SK-N-SH (cell line): ENCODE results near the gene FBXO44. TPM values are rescaled to one million over a fixed set of nuclear protein-coding genes. Genes with fewer than 3 reads are reported as not detected.
A peak's percentile ranks its signal among the peaks of the same experiment; 100 is the strongest.

Experiments used
- CTCF ChIA-PET: fragments of 300-600, 350-600 bp; formaldehyde crosslinking; extraction: SDS; loops from one replicate; lab custom pipeline; 2021; lab: Yijun Ruan, JAX
- POLR2A ChIA-PET: fragments of 350-600 bp; sonication (Branson Sonifier 250); formaldehyde crosslinking; extraction: SDS; loops from one replicate; lab custom pipeline; 2020; ENCODE audit warnings: antibody characterized with exemption, inconsistent platforms; lab: Yijun Ruan, JAX
- DNase-seq: peaks from one replicate; pipeline ENCODE4 v3.0.0; 2012
- H2AFZ ChIP-seq: fragments of 200-600 bp; sonication (generic); 2 replicates; pipeline ENCODE4 v1.8.1; 2016; ENCODE audit warnings: antibody characterized with exemption, mild to moderate bottlenecking, low read depth
- H3F3A ChIP-seq: fragments of 200-600 bp; sonication (generic); replicated peaks from 2 replicates; pipeline ENCODE3; 2016; ENCODE audit warnings: antibody characterized with exemption, mild to moderate bottlenecking; ENCODE audit not compliant: insufficient read depth
- H3K27ac ChIP-seq, 2 experiments: fragments of 200-500 bp in 1 of 2; fragments of 200-600 bp in 1 of 2; sonication (Bioruptor generic) in 1 of 2; sonication (generic), shearing (Covaris generic) in 1 of 2; 2 replicates each; pipeline versions ENCODE4 v1.5.1 to v1.6.1; 2014 to 2016; ENCODE audit warnings: low read depth in 2 of 2, inconsistent platforms in 1 of 2, low read length in 1 of 2, mild to moderate bottlenecking in 1 of 2, mixed read lengths in 1 of 2
- H3K27me3 ChIP-seq: fragments of 200-600 bp; sonication (generic), shearing (Covaris generic); 2 replicates; pipeline ENCODE4 v1.6.1; 2016; ENCODE audit warnings: mixed run types; ENCODE audit not compliant: insufficient read depth
- H3K36me3 ChIP-seq, 2 experiments: fragments of 200-500 bp in 1 of 2; fragments of 200-600 bp in 1 of 2; sonication (Bioruptor generic) in 1 of 2; sonication (generic) in 1 of 2; replicated peaks in 1 of 2; 2 replicates each; pipeline versions ENCODE3 to v1.5.1; 2014 to 2016; ENCODE audit warnings: low read length in 1 of 2, mild to moderate bottlenecking in 1 of 2; ENCODE audit not compliant: insufficient read depth in 2 of 2, control insufficient read depth in 1 of 2
- H3K4me1 ChIP-seq, 2 experiments: fragments of 200-500 bp in 1 of 2; fragments of 200-600 bp in 1 of 2; sonication (Bioruptor generic) in 1 of 2; sonication (generic), shearing (Covaris generic) in 1 of 2; 2 replicates each; pipeline versions ENCODE4 v1.5.1 to v1.6.1; 2014 to 2016; ENCODE audit warnings: low read depth in 1 of 2, low read length in 1 of 2, mixed run types in 1 of 2; ENCODE audit not compliant: insufficient read depth in 2 of 2, control insufficient read depth in 1 of 2
- H3K4me2 ChIP-seq: fragments of 200-600 bp; sonication (generic), shearing (Covaris generic); 2 replicates; pipeline ENCODE4 v1.6.1; 2017; ENCODE audit warnings: mixed run types
- H3K4me3 ChIP-seq, 2 experiments: fragments of 200-500 bp in 1 of 2; fragments of 200-600 bp in 1 of 2; sonication (Bioruptor generic) in 1 of 2; sonication (generic), shearing (Covaris generic) in 1 of 2; 2 replicates each; pipeline versions ENCODE4 v1.5.1 to v1.8.1; 2014 to 2016; ENCODE audit warnings: low read depth in 2 of 2, inconsistent platforms in 1 of 2, low read length in 1 of 2, mild to moderate bottlenecking in 1 of 2, mixed read lengths in 1 of 2, moderate library complexity in 1 of 2
- H3K79me2 ChIP-seq: fragments of 200-600 bp; sonication (generic); 2 replicates; pipeline ENCODE4 v1.8.1; 2017; ENCODE audit warnings: mild to moderate bottlenecking; ENCODE audit not compliant: insufficient read depth
- H3K9ac ChIP-seq: fragments of 200-600 bp; sonication (generic); 2 replicates; pipeline ENCODE4 v1.6.1; 2017; ENCODE audit warnings: mixed run types
- H3K9me2 ChIP-seq: fragments of 200-600 bp; sonication (generic); 2 replicates; pipeline ENCODE4 v1.6.1; 2017; ENCODE audit warnings: mixed run types
- H3K9me3 ChIP-seq: fragments of 200-600 bp; sonication (generic); 2 replicates; pipeline ENCODE4 v1.6.1; 2017; ENCODE audit warnings: mixed run types, mild to moderate bottlenecking, moderate library complexity
- H4K20me1 ChIP-seq: fragments of 200-600 bp; sonication (generic); 2 replicates; pipeline ENCODE4 v1.6.1; 2017; ENCODE audit warnings: mild to moderate bottlenecking, mixed run types; ENCODE audit not compliant: insufficient read depth
- CHD2 ChIP-seq: fragments of 150-350 bp; IDR thresholded peaks from 2 replicates; pipeline ENCODE4 v1.6.1; 2018; ENCODE audit warnings: low read length; ENCODE audit not compliant: partially characterized antibody
- FOXJ3 ChIP-seq: sonication (generic); formaldehyde crosslinking; IDR thresholded peaks from 2 replicates; pipeline ENCODE4 v1.5.1; 2020; ENCODE audit warnings: mild to moderate bottlenecking, missing genetic modification reagents
- FOXM1 ChIP-seq: IDR thresholded peaks from 2 replicates; pipeline ENCODE4 v1.4.0; 2012; ENCODE audit warnings: low read depth, mild to moderate bottlenecking
- GABPA ChIP-seq: IDR thresholded peaks from 2 replicates; pipeline ENCODE4 v1.4.0; 2012; ENCODE audit warnings: low read depth, mild to moderate bottlenecking
- IRF3 ChIP-seq: fragments of 150-350 bp; IDR thresholded peaks from 2 replicates; pipeline ENCODE4 v1.6.1; 2016; ENCODE audit warnings: mild to moderate bottlenecking, low read depth, low read length
- JUND ChIP-seq: IDR thresholded peaks from 2 replicates; pipeline ENCODE4 v1.4.0; 2012
- MAX ChIP-seq: IDR thresholded peaks from 2 replicates; pipeline ENCODE4 v1.4.0; 2012; ENCODE audit warnings: low read depth
- MEF2A ChIP-seq: IDR thresholded peaks from 2 replicates; pipeline ENCODE4 v1.4.0; 2012; ENCODE audit warnings: low read depth, borderline replicate concordance
- MXI1 ChIP-seq: IDR thresholded peaks from 2 replicates; pipeline ENCODE4 v1.6.1; 2012; ENCODE audit warnings: mild to moderate bottlenecking, low read depth, low read length, improper control_type of control experiment
- NRF1 ChIP-seq: IDR thresholded peaks from 2 replicates; pipeline ENCODE4 v1.6.1; 2012; ENCODE audit warnings: low read depth, mild to moderate bottlenecking, low read length
- PBX3 ChIP-seq: IDR thresholded peaks from 2 replicates; pipeline ENCODE4; 2012
- RAD21 ChIP-seq: IDR thresholded peaks from 2 replicates; pipeline ENCODE4 v1.6.1; 2012; ENCODE audit warnings: mild to moderate bottlenecking, low read length
- RCOR1 ChIP-seq: fragments of 150-350 bp; IDR thresholded peaks from 2 replicates; pipeline ENCODE4 v1.6.1; 2017; ENCODE audit warnings: antibody characterized with exemption, low read length
- RFX5 ChIP-seq: IDR thresholded peaks from 2 replicates; pipeline ENCODE4 v1.6.1; 2012; ENCODE audit warnings: mild to moderate bottlenecking, improper control_type of control experiment, low read length
- RXRA ChIP-seq: IDR thresholded peaks from 2 replicates; pipeline ENCODE4 v1.4.0; 2012; ENCODE audit warnings: low read depth, mild to moderate bottlenecking, borderline replicate concordance
- TCF12 ChIP-seq: IDR thresholded peaks from 2 replicates; pipeline ENCODE4 v1.4.0; 2012
- TEAD4 ChIP-seq: IDR thresholded peaks from 2 replicates; pipeline ENCODE4 v1.4.0; 2012; ENCODE audit warnings: mild to moderate bottlenecking, borderline replicate concordance; ENCODE audit not compliant: insufficient read depth
- USF1 ChIP-seq: IDR thresholded peaks from 2 replicates; pipeline ENCODE4 v1.4.0; 2012; ENCODE audit warnings: low read depth, borderline replicate concordance
- USF2 ChIP-seq: fragments of 150-350 bp; IDR thresholded peaks from 2 replicates; pipeline ENCODE4 v1.6.1; 2017; ENCODE audit warnings: antibody characterized with exemption, low read length, low read depth, borderline replicate concordance
- ZBTB33 ChIP-seq: IDR thresholded peaks from 2 replicates; pipeline ENCODE4 v1.4.0; 2012; ENCODE audit warnings: low read depth, borderline replicate concordance
- WGBS: methylation state at CpG from one replicate; pipeline ENCODE4 v1.1.6; 2017; ENCODE audit warnings: low lambda C conversion rate; 5-methylcytosine and 5-hydroxymethylcytosine counted together
- polyA plus RNA-seq, 3 experiments: library from polyadenylated mRNA; depleted of rRNA; stranded (reverse); fragments of >200 nt; gene quantifications; 2 replicates each; pipeline ENCODE4 v1.2.3, GENCODE V29; 2012

Gene FBXO44
- polyA plus RNA-seq, 1 of the 3 experiments (the other 2 are of a cell fraction), result 42.8 TPM

- Histone ChIP-seq H3K9me2 (no peaks in the 10 kb centered on the region), H3K9me3 (no peaks in the 10 kb centered on the region), H3K4me3 (no peak overlapping the region), H3K9ac (no peak overlapping the region), H3K27ac (no peak overlapping the region), H3F3A (peaks cover 6% of the 10 kb centered on the region), H2AFZ (peak overlapping the region; percentile 89; the same call in 1 of the 2 replicates), H4K20me1 (no peaks in the 10 kb centered on the region), H3K79me2 (peaks cover 18% of the 10 kb centered on the region; the same call in 1 of the 2 replicates), H3K4me2 (no peak overlapping the region), H3K4me1 (peaks cover 10 to 16% of the 10 kb centered on the region in 2 experiments; a peak in 2 of 4 replicates), H3K36me3 (peaks cover 0 to 6% of the 10 kb centered on the region in 2 experiments), H3K27me3 (no peaks in the 10 kb centered on the region)
- 75% methylated on average over 6 of the region's 7 CpGs for WGBS
- CTCF ChIA-PET, result interaction anchor here (0.8 to 7.5 kb wide), 9 partner anchors 8 to 226 kb away, joined by 3 to 51 read pairs (median 5); partner anchors contain the start of gene FBXO6
- POLR2A ChIA-PET, result interaction anchor here (0.6 to 0.8 kb wide), 3 partner anchors 29 to 299 kb away, joined by 3 to 5 read pairs (median 4); no protein-coding TSS in a partner anchor
- DNase-seq, result no peak
- TF ChIP-seq USF2 (no peak), FOXJ3 (CRISPR knock-in tag) (no peak), RXRA (no peak), PBX3 (no peak), ZBTB33 (no peak), FOXM1 (no peak), RAD21 (no peak), RFX5 (no peak), CHD2 (no peak), JUND (no peak), NRF1 (no peak), MXI1 (no peak), USF1 (no peak), RCOR1 (no peak), TEAD4 (no peak), TCF12 (no peak), IRF3 (no peak), MEF2A (no peak), GABPA (no peak), MAX (no peak)
Observed at GRCh38 chr1:11682287-11682771, 27.7 kb downstream of the FBXO44 start.
